ENCODE measurements around the gene LRMDA.

- TF ChIP-seq IRF3 (IDR thresholded peaks at IDR 0.05) (no peak), ZBED1 (IDR thresholded peaks at IDR 0.05; ENCODE audit: borderline replicate concordance) (no peak), YBX1 (IDR thresholded peaks at IDR 0.05) (no peak), NFYA (IDR thresholded peaks at IDR 0.05; ENCODE audit: borderline replicate concordance, low read depth, low read length) (no peak), SKIL (IDR thresholded peaks at IDR 0.05; ENCODE audit: low read depth, poor library complexity, severe bottlenecking) (no peak), NFYB (IDR thresholded peaks at IDR 0.05; ENCODE audit: insufficient read depth, low read depth, low read length) (no peak), EP300 (IDR thresholded peaks at IDR 0.05; ENCODE audit: borderline replicate concordance in 1 of 2, control insufficient read depth in 1 of 2, low read depth in 2 of 2, low read length in 2 of 2) (no peak), SUPT20H (IDR thresholded peaks at IDR 0.05; ENCODE audit: borderline replicate concordance, control insufficient read depth, low read depth, low read length) (no peak), EZH2 (IDR thresholded peaks at IDR 0.05; ENCODE audit: borderline replicate concordance, control insufficient read depth, low read depth, low read length) (no peak), SIN3A (IDR thresholded peaks at IDR 0.05; ENCODE audit: low read depth, low read length) (no peak), HDAC6 (IDR thresholded peaks at IDR 0.05; ENCODE audit: unreplicated experiment) (no peak)
- TF ChIP-seq, protein P1, sequence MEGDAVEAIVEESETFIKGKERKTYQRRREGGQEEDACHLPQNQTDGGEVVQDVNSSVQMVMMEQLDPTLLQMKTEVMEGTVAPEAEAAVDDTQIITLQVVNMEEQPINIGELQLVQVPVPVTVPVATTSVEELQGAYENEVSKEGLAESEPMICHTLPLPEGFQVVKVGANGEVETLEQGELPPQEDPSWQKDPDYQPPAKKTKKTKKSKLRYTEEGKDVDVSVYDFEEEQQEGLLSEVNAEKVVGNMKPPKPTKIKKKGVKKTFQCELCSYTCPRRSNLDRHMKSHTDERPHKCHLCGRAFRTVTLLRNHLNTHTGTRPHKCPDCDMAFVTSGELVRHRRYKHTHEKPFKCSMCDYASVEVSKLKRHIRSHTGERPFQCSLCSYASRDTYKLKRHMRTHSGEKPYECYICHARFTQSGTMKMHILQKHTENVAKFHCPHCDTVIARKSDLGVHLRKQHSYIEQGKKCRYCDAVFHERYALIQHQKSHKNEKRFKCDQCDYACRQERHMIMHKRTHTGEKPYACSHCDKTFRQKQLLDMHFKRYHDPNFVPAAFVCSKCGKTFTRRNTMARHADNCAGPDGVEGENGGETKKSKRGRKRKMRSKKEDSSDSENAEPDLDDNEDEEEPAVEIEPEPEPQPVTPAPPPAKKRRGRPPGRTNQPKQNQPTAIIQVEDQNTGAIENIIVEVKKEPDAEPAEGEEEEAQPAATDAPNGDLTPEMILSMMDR (IDR thresholded peaks at IDR 0.05 in 2 of 3, conservative IDR thresholded peaks at IDR 0.05 in 1 of 3; ENCODE audit: control insufficient read depth in 2 of 3, extremely low read depth in 1 of 3, insufficient read depth in 1 of 3, low read depth in 3 of 3, low read length in 3 of 3): no peak
- TF ChIP-seq, protein P2, sequence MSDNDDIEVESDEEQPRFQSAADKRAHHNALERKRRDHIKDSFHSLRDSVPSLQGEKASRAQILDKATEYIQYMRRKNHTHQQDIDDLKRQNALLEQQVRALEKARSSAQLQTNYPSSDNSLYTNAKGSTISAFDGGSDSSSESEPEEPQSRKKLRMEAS (IDR thresholded peaks at IDR 0.05; ENCODE audit: low read depth, low read length): no peak
Observed at GRCh38 chr10:76116523-76116922, 685.1 kb downstream of the LRMDA start.

Data from GM12878 (cell line).